Lower leg skin (tissue), 4 donors: ENCODE results near the gene ACKR3. TPM values are rescaled to one million over a fixed set of nuclear protein-coding genes. Genes with fewer than 3 reads are reported as not detected.

Experiments used
- DNase-seq, 2 donors: peaks; one replicate each; pipeline ENCODE4 v3.0.0-alpha.2; 2019; ENCODE audit warnings: low spot score in 2 of 2
- H3K4me3 ChIP-seq: fragments of 200-600 bp; sonication (generic); 2 replicates; pipeline ENCODE4 v1.5.1; 2017; ENCODE audit warnings: mild to moderate bottlenecking, low read depth; ENCODE audit not compliant: poor library complexity, severe bottlenecking
- POLR2A ChIP-seq, 2 donors: fragments of 450-650 bp; IDR thresholded peaks; one replicate each; pipeline ENCODE4 v1.6.1; 2016 to 2017; ENCODE audit warnings: antibody characterized with exemption in 2 of 2, mild to moderate bottlenecking in 1 of 2, moderate library complexity in 1 of 2
- WGBS, 2 donors: methylation state at CpG; one replicate each; pipeline ENCODE4 v1.1.5; 2018; 5-methylcytosine and 5-hydroxymethylcytosine counted together
- intact Hi-C: fragments of 100-400 bp; cut with DNase I; formaldehyde crosslinking; loops from one replicate; pipeline ENCODE4 v1.15.0; 2023; ENCODE audit warnings: low total_unique reads
- total RNA-seq, 4 donors: library from RNA; depleted of rRNA; stranded (reverse); fragments of >200 nt; gene quantifications; one replicate each; pipeline ENCODE4 v1.1.0, GENCODE V29; 2016
- TF ChIP-seq, protein P1 (sequence below), 3 donors: fragments of 450-650 bp; IDR thresholded peaks; one replicate each; pipeline ENCODE4 v1.5.1; 2016; ENCODE audit warnings: antibody characterized with exemption in 3 of 3, mild to moderate bottlenecking in 3 of 3, moderate library complexity in 2 of 3

The ACKR3 gene
- total RNA-seq, 4 donors from 2014 or later, result 6.7 to 25.0 (median 16.7) TPM

DNA sequence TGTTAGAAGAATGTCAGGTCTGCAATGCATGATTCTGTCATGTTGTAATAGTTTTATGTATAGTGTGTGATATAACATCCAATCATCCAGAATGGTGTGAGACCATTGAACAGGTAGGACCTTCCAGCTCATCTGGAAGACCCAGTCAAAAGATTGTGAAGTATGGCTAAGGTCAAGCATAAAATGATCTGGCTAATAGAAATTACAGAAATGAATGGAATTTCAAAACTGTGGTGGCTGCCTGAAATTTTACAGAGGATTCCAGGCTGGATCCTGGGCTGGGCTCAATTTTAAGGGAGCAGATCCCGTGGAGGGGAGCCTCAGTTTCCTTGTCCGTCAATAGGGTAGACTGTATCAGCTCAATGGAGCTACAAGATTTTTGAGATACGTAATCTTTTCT is 39.1 kb downstream of the ACKR3 start:
- no peak for DNase-seq
- no peak overlapping the region for H3K4me3 ChIP-seq
- TF ChIP-seq, protein P1, sequence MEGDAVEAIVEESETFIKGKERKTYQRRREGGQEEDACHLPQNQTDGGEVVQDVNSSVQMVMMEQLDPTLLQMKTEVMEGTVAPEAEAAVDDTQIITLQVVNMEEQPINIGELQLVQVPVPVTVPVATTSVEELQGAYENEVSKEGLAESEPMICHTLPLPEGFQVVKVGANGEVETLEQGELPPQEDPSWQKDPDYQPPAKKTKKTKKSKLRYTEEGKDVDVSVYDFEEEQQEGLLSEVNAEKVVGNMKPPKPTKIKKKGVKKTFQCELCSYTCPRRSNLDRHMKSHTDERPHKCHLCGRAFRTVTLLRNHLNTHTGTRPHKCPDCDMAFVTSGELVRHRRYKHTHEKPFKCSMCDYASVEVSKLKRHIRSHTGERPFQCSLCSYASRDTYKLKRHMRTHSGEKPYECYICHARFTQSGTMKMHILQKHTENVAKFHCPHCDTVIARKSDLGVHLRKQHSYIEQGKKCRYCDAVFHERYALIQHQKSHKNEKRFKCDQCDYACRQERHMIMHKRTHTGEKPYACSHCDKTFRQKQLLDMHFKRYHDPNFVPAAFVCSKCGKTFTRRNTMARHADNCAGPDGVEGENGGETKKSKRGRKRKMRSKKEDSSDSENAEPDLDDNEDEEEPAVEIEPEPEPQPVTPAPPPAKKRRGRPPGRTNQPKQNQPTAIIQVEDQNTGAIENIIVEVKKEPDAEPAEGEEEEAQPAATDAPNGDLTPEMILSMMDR (IDR thresholded peaks at IDR 0.05), result no peak
- no peak for TF ChIP-seq POLR2A (IDR thresholded peaks at IDR 0.05)
- intact Hi-C loops, result no loop called here
- WGBS, 2 donors, result 89 to 93% methylated on average over 3 of the region's 3 CpGs

GRCh38 chr2:236610991-236611821 is 41.6 kb downstream of the ACKR3 start:
- WGBS, 2 donors, result 48 to 61% methylated on average over 8 of the region's 8 CpGs
- TF ChIP-seq POLR2A (IDR thresholded peaks at IDR 0.05), result no peak
- TF ChIP-seq, protein P1 (IDR thresholded peaks at IDR 0.05), result no peak
- no peak for DNase-seq
- intact Hi-C loops, result no loop called here
- H3K4me3 ChIP-seq, result no peak overlapping the region

DNA sequence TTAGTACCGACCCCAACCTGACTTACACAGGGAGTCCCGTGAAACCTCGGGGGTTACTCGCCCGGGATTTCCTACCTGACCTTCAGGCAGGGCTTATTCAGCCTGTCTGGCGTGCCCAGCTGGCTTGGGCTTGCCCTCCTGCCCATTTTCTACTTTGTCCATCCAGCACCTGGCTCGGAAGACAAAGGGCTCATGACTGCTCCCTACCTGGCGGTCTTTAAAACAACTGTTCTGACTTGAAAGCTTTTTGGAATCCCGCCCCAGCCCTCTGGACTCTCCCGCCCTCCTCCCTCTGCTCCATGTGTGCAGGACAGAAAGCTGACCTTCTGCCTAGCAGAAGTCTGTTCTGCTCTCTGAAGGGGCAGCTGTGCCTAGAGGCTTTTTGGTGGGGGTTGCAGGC is 43.1 kb downstream of the ACKR3 start:
- 89 to 93% methylated on average over 10 of the region's 10 CpGs for WGBS, 2 donors
- intact Hi-C loops, result no loop called here
- TF ChIP-seq POLR2A (IDR thresholded peaks at IDR 0.05), result no peak
- TF ChIP-seq, protein P1 (IDR thresholded peaks at IDR 0.05), result no peak
- H3K4me3 ChIP-seq, result no peak overlapping the region
- DNase-seq, result no peak

- DNase-seq, result no peak
- H3K4me3 ChIP-seq, result no peak overlapping the region
- WGBS, 2 donors, result 67 to 70% methylated on average over 3 to 4 of the region's 4 CpGs
- TF ChIP-seq POLR2A (IDR thresholded peaks at IDR 0.05), result no peak
- TF ChIP-seq, protein P1 (IDR thresholded peaks at IDR 0.05), result no peak
- intact Hi-C loops, result no loop called here
These were observed 44.0 kb downstream of the ACKR3 start for GRCh38 chr2:236613612-236614011.

GRCh38 chr2:236614551-236614950 is 44.9 kb downstream of the ACKR3 start:
- intact Hi-C loops, result no loop called here
- no peak overlapping the region for H3K4me3 ChIP-seq
- TF ChIP-seq, protein P1 (IDR thresholded peaks at IDR 0.05), result no peak
- TF ChIP-seq POLR2A (IDR thresholded peaks at IDR 0.05), result no peak
- WGBS, 2 donors, result 80 to 90% methylated on average over 5 of the region's 5 CpGs
- DNase-seq, result no peak
